Posterior cingulate gyrus (tissue), 11 donors: ENCODE measurements around the gene ZBTB16.
"Not testable (repeated sequence)": the region's sequence is repeated elsewhere in the genome, so short reads cannot be mapped to it uniquely, and the experiment has no call there.

Source experiments
- DNase-seq, 10 donors: peaks; one replicate each; pipeline versions ENCODE4 v3.0.0 to v3.0.0-alpha.2; 2020 to 2021; ENCODE audit warnings: mixed read lengths in 3 of 10
- intact Hi-C: fragments of 100-400 bp; cut with DNase I; formaldehyde crosslinking; loops from one replicate; pipeline ENCODE4 v1.15.1; 2023

ZBTB16 gene

DNA sequence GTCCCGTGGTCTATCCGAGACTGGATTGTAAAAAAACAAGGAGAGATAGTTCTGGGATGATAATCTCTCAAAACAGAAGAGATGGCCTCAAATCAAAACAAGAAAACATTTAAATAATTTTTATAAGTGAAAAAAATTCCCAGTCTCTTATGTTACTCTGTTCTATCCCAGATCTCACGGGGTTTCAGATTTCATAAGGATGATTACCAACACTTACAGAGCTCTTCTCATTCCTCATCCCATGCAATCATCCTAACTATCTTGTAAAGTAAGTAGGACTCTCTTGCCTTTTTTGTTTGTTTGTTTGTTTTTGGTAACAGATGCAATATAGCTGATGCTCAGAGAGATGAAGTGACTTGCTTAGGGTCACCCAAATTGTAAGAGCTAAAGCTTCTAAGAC lies 20.0 kb upstream of the ZBTB16 start:
- intact Hi-C loops = loop anchor here (5.0 kb wide), 1 partner anchor 142 kb away; no protein-coding TSS in a partner anchor
- no peak for DNase-seq

DNA sequence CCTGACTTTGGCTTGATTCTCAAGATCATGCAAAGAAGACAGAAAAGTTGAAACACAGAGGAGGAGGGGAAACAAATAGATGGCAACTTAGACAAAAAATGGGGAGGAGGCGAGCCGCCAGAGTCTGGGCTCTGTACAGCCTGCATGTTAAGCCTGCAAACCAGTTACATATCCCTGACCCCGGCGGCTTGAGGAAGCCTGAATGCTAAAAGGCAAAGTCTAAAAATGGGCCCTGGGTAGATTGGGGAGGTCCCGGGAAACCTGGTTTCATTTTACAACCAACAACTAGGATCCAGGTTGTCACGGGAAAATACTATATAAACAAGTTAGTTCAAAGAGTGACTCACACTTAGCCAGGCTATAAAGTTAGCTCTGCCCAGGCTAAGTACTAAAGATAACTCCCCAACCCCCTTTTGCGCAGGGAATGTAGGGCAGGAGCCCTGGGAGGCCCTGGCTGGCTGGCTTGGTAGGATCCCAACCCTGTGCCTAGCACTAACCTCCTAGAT lies 18.8 kb upstream of the ZBTB16 start:
- intact Hi-C loops = no loop called here
- DNase-seq = no peak

DNA sequence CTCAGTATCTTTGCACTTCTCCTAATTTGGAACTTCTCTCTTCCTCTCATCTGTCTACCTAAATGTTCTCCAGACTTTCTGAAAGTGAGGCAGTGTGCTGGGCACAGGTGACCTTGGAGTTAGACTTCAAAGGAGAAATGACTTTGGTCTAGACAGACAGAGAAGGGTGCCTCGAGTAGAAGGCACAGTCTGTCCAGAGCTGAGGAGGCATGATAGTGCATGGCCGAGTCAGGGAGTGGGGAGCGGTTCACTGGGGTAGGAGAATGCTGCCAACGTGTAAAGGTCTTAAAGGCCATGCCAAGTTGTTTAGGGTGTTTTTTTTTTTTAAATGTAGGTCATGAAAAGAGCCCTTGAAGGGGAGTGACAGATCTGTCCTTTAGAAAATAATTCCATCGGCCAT lies 17.3 kb upstream of the ZBTB16 start:
- intact Hi-C loops = no loop called here
- DNase-seq = peak in 1 of 10 donors; percentile 25

DNA sequence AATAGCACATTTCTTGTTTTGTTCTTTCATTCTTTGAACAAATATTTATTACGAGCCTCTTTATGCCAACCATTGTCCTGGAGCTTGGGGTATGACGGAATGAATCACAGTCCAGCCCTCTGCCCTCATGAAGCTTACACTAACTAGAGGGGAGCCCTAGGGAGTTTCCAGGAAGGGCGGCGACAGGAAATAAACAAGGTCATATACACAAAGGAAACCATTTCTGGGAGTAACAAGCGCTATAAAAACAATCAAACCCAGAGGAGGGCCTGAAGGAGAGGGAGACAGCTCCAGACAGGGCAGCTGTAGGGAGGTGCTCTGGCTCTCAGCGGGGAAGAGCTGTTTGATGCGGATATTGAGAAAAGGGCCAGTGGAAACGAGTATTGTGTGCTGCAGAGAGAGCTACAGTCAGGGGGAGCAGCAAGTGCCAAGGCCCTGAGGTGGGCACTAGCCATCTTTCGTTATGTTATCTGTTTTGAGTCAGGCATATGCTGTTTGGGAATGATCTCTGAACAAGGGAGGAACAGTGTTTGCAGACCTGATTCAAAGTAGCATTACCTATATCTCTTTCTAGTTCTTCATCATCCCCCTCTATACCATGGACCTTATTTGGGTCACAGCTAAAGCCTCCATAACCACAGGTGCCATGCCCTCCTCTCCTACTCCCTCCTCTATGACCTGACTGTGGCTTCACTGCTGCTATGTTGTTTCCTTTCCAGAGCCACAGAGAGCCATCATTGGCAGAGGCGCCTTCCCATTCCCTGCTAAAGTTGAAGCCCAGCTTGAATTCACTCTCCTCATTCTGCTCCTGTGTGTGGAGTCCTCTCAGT lies 15.3 kb upstream of the ZBTB16 start:
- no peak for DNase-seq
- intact Hi-C loops = no loop called here

DNA sequence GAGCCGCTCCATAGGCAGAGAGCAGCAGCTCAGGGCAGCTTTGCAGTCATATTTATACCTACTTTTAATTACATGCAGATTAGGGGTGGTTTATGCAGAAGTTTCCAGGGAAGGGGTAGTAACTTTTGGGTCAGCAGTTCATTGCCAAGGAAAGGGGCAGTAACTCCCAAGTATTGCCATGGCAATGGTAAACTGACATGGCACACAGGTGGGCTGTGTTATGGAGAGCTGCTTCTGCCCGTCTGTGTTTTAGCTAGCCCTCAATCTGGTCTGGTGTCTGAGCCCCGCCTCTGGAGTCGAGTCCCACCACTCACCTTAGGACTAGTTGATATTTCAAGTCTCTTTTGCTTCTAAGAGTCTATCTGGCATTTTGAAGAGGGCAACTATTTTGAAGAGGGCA lies 12.2 kb upstream of the ZBTB16 start:
- no peak for DNase-seq
- intact Hi-C loops = no loop called here

DNA sequence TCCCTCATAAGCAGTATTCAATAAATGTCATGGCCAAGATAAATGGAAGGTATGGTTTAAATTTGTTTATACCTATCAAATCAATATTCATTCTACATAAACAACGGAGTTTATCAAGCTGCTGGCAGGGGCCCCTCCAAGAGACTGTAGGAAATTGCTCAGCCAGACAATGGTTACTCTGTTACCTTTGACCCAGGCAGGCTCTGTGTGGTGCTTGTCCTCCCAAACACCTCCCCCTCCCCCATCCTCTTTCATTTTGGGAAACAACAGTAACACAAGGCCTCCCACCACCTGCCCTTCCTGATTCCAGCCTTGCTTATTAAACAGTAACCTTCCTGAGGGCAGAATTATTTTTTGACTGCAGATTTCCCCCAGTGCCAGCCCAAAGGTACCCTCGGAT lies 10.5 kb upstream of the ZBTB16 start:
- intact Hi-C loops = no loop called here
- no peak for DNase-seq

DNA sequence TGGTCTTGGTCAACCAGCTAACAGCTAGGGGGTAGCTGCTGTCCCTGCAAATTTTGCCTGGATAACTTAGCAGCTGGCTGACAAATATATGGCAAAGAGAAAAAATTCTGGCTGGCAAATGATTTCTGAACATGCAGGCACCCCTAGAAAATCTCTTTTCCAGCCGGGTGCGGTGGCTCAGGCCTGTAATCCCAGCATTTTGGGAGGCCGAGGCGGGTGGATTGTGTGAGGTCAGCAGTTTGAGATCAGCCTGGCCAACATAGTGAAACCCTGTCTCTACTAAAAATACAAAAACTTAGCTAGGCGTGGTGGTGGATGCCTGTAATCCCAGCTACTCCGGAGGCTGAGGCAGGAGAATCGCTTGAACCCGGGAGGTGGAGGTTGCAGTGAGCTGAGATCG lies 9.7 kb upstream of the ZBTB16 start:
- peak in 1 of 10 donors; percentile 26 for DNase-seq
- intact Hi-C loops = not testable (repeated sequence)

DNA sequence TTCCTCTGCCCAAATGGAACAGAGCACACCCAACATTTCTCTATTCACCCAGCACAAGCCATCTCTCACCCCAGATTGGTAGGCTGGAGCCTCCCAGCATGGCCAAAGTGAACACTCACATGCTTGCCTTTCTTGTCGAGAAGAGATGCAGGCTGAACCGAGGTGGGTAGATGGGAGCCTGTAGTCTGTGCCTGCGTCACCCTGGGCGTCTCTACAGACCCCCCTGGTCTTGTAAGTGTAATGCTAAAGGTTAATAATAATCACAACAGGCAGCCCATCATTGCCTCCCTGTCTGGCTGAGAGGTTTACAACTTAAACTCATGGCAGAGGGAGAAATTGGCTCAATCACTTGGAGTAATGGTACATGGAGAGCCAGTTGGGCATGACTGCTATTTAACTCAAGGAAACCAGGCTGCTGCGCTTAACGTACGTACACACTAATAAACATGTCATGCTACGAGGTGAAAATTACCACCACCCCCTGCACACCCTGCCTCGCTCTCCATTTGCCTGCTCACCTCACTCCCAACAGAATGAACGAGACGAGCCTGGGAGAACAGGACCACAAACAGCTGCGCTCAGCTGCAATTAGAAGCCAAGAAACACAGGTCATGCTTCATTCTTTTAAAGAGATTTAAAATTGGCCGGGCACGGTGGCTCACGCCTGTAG lies 9.1 kb upstream of the ZBTB16 start:
- peak in 1 of 10 donors; percentile 27 for DNase-seq
- intact Hi-C loops = no loop called here

DNA sequence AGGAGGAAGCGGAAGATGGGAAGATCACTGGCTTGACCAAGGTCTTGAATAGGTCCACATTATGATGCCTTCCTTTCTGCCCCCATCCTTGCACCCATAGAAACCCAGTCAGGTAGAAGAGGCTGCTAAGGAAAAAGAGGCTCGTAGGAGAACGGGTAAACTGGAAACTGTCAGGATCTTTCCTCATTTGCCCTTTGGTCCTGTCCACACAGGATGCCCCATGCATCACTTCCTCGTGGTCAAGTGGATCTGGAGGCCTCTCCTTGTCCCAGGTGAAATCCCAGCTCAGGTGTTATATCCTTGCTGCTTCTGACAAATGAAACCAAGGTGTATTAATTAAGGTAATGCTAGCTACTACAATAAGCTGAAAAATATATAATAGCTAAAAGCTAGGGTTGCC lies 8.0 kb upstream of the ZBTB16 start:
- intact Hi-C loops = no loop called here
- DNase-seq = no peak

DNA sequence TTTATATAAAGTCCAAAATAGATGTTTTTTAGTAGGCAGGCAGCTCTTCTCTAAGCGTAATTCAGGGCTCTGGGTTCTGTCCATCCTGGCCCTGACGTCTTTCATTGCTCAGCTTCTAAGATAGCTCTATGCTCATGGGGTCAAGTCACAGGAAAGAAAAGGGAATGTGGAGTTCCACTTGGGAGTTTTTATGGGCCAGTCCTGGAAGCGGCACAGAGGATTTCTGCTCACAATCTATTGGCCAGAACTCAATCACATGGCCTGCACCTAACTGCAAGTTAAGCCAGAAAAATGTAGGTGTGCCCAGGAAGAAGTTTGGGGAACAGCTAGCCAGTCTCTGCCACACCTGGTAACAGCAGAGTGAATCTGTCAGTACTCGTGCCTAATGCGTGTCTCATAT lies 7.4 kb upstream of the ZBTB16 start:
- no peak for DNase-seq

DNA sequence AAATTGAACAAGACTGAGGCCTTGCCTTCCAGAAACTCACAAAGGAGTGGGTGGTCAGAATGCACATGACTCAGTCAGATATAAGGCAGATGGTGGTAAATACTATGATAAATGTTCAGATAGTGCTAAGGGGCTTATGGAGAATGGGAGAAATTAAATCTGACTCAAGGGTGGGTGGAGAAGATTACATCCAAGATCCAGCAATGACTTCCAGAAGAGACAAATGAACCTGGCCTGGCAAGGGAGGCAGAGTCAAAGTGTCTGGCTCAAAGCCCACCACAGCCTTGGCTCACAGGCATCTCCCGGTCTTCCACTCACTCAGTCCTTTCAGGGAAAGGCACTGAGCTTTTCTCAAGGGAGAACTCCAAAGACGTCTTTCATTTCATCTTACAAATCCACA lies 6.1 kb upstream of the ZBTB16 start:
- intact Hi-C loops = no loop called here
- DNase-seq = no peak

More for the DNA sequence above, 7.4 kb upstream of the ZBTB16 start:
- intact Hi-C loops = no loop called here

DNA sequence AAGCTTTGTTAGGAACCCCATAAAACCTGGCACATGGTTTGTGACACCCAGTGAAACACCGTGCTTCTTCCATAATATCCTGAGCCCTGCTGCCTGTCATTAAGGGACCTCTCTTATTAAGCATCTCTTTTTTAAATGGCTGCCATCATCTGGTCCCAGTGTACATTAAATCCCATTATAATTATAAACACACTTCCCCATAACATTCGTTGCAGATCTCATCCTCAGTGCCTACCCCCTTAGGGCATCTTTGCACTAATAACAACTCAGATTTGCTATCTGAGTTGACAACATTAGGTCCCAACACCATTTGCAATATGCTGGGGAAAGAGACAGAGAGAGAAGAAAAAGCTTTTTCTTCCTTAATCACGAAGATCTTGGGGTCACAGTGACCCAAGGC lies 4.7 kb upstream of the ZBTB16 start:
- intact Hi-C loops = no loop called here
- peak in 1 of 10 donors; percentile 9 for DNase-seq

DNA sequence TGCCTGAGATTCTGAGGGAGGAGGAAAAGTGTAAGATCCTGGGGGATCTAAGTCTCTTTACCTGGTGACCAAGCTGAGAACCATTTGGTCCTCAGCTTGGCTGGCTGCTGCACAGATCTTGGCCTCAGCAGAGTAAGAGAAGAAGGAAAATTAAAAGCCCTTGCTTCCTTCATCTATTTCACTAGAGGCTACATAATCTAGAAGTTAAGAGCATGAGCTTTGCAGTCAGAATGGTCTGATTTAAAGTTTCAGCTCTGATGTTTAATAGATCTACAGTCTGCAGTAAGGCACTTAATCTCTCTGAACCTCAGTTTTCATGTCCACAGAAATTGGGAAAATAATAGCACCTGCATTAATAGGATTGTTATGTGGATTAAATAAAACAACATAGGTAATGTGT lies 3.1 kb upstream of the ZBTB16 start:
- intact Hi-C loops = no loop called here
- DNase-seq = peak in 1 of 10 donors; percentile 11

DNA sequence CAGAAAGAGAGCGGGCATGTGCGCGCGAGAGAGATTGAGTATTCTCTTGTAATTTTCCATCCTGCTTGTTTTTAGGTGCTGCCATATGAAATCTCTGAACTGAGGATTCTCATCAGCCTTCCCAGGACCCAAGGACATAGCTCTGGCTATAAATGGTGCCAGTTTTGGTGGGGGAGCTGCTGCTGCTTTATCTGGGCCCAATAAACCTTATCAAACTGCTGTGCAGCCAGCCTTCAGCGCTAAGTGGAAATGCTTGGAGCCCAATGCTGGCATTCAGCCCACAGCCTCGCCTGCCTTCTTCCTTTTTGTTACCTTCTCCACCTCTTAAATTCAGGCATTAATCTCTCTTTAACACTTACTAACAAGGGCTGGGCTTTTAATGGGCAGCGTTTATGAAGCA lies 2.4 kb upstream of the ZBTB16 start:
- DNase-seq = peak in 1 of 10 donors; percentile 74
- intact Hi-C loops = no loop called here

DNA sequence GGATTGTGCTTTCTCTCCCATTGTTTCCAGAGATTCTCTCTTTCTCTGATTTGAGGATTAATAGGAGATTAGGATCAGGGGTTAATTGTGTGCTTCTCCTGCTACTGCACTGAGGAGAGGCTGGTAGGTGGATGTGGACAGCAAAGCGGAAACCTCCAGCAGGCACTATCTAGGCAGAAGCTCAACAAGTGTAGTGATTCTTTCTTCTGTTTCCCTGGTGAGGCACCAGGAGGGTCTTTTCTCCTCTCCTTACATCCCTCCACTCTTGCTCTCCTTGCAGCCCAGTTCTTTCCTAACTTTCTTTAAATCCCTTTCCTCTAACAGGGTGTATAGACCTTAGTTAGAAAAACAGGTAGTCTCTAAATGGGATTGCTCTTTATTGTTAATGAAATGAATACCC lies 1.9 kb upstream of the ZBTB16 start:
- no peak for DNase-seq
- intact Hi-C loops = loop anchor here (2.0 kb wide), 1 partner anchor 183 kb away; the partner anchor contains the start of gene USP28

DNA sequence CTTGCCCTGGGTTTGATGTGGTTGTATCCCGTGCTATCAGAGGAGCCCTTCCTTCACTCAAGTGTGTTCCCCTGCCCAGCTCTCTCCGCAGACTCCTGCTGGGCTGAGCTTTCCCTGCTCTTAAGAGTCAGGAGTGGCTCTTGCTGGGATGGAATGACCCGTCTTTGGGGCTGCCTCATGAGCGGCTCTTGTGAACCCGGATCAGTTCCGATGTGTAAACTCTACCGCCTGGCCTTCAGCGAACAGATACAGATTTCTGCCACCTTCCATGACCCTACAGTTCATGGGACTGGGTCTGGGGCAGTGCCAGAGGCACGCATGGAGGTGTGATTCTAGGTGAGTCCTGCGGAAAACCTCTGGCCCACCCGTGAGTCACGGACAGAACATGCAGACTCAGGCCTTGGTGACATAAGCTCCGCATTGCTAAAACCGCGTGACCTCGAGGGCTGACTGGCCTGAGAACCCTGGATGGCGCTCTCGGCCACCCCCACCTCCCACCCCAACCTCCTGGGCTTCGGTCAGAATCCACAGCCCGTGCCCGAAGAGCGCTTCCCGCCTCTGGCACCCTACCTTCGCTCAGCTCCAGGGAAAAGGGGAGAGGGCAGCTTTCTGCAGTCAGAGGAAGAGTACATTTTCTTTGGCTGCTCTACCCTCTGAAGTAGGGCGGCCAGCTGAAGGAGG lies 1.3 kb upstream of the ZBTB16 start:
- DNase-seq = peak in 2 of 10 donors; percentile 61 to 74

DNA sequence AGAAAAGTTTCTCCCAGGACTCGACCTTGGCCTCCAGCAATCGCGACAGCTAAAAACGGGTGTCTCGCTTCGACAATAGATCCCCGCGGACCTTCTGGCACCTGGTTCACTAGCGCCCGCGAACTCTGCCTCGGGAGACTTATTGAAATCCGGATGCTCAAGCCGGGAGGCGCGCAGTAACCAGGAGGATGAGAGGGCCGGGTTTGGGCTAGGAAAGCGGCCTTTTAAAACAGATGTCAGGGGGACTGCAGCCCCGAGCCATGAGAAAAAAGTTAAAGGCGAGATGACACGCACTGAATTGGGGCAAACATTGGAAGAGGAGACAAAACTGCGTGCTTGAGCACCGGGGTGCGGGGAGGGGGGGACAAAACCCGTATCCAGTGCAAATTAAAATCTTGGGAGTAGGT lies 637 bp upstream of the ZBTB16 start:
- DNase-seq = peak in 3 of 10 donors; percentile 39 to 90 (median 76)

More for the DNA sequence above, 1.3 kb upstream of the ZBTB16 start:
- intact Hi-C loops = loop anchor here (2.0 kb wide), 1 partner anchor 183 kb away; the partner anchor contains the start of gene USP28

DNA sequence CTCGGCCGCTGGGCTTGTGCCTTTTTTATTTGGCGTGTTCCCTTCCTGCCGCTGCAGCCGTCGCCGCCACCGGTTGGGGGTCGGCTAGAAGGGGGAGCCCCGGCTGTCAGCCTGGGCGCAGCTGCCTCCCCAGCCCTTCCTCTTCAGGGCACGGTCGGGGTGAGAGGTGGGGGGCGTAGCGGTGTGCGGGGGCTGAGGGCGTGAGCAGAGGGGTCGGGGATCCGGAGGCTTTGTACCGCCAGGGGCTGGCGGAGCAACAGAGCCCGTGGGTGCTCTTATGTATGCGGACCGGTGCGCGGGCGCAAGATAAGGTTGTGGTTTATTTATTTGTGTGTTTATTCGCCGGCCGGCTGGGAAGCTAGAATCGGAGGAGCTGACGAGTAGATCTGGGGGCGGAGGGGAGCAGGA lies 477 bp downstream of the ZBTB16 start:
- intact Hi-C loops = loop anchor here (1.0 to 10.0 kb wide), 6 partner anchors 24 to 201 kb away; partner anchors contain the start of gene USP28
- no peak for DNase-seq

More for the DNA sequence above, 637 bp upstream of the ZBTB16 start:
- intact Hi-C loops = loop anchor here (1.0 to 2.0 kb wide), 5 partner anchors 23 to 202 kb away; partner anchors contain the start of gene USP28

DNA sequence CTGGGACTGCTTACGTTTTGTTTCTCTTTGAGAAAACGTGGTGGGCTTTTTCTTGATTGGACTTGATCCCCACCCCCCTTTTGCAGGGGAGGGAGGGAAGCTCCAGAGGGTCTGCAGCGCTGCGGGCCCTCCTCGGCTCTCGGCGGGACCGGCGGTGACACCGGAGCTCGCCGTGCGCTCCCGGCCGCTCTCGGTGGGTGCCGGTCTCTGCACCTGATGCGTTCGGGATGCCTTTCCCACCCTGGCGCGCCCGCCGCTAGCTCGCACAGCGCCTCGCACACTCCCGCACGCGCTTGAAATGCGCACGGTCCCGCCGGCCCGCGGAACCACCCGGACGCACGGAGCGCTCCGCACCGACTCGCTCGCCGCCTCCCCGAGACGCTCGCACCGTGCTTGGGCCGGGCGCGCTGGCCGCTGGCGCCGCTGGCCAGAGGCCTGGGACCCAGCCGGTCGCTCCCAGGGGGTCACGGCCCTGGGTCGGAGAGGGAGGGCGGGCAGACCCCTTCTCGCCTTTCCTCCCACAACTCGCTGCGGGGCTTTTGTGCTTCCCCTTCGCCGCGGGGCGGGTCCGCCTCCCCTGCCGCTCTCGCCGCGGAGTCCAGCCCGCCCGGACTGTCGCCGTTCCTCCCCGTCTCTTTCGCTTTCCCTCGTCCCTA lies 1.0 kb downstream of the ZBTB16 start:
- intact Hi-C loops = loop anchor here (10.0 kb wide), 1 partner anchor 64 kb away; no protein-coding TSS in a partner anchor
- peak in 5 of 10 donors; percentile 39 to 91 (median 51) for DNase-seq
